Left renal cortex interstitium (tissue), 4 donors: Measurements from ENCODE around the gene GTPBP10. TPM values are rescaled to one million over a fixed set of nuclear protein-coding genes. Genes with fewer than 3 reads are reported as not detected.

Experiments used
- DNase-seq, 4 donors: peaks; one replicate each; pipeline ENCODE4 v3.0.0-alpha.2; 2013; ENCODE audit warnings: low read depth in 4 of 4, low spot score in 2 of 4, missing footprints in 1 of 4
- polyA plus RNA-seq, 4 donors: library from polyadenylated mRNA; unstranded; fragments of 120-200 nt; gene quantifications; one replicate each; pipeline ENCODE4 v1.2.1, GENCODE V29; 2013; ENCODE audit not compliant: insufficient read length in 4 of 4

GTPBP10 gene
- polyA plus RNA-seq, 4 donors = 21.5 to 29.2 (median 25.1) TPM

DNA sequence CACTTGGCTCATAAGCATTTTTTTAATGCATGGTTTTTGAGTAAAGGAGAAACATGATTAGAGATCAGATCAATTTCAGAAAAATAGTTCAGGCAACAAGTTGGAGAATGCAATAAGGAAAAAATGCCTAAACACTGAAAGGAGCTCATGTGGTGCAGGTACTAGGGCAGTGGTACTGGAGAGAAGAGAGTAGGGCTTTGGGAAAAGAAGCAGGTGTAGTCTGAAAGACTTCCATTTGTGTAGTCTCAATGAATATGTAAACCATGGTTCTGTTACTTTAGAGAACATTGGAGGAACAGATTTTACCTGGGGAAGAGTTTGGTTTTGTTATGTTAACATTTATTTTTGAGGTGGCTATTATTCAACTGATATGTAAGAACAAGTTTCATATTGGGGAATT is 5.5 kb downstream of the GTPBP10 start:
- no peak for DNase-seq

DNA sequence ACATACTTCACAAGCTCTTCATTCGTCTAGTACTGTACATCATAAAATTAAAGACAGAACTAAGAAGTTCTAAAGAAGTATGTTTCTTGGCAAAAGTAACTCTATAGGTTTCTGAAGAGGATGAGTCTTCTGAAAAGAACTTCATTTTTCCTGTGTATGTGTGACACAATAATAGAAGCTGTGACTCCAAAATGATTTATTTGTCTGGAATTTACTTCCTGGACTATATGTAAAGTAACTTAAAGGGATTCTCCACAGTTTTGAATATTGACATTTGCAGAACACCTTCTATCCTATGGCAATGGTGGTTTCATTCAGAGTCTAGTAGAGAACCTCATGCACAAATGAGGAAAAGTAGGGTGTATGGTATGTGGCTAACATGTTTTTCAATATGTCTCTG is 36.9 kb downstream of the GTPBP10 start:
- DNase-seq = no peak

DNA sequence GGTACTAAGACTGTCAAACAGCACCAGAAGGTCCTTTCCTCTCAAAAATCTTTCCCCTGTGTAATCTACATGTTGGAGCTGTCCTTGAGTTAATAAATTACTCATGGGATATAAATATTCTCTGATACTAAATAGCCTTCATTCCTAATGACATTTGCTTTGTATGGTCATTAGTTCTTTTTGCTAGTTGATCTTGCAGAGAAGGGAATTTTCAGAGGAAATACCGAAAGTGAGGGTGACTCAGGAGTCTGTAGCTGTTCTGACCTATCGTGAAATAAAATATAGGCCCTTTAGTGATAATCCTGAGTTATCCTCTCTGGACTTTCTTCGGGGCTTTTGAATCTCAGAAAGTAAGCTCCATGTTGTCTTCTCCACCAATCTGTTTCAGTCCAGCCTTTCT is 37.3 kb downstream of the GTPBP10 start:
- DNase-seq = no peak

DNA sequence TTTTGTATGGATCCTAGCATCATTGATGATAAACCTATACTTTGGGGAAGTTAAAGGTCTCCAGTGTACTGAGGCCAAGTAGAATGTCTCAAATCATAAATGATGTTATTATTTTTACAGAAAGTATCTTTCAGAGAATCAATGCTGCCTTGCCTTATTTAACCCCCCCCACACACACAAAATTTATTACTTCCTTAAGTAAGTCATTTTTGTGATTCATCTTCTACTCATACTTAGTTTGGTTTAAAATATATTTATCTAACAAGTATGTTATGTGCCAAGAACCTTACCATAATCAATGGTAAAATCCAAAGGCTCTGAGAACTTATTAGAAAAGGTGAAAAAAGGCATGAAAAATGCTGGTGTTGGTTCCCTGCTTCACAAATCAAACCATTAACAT is 37.9 kb downstream of the GTPBP10 start:
- no peak for DNase-seq

DNA sequence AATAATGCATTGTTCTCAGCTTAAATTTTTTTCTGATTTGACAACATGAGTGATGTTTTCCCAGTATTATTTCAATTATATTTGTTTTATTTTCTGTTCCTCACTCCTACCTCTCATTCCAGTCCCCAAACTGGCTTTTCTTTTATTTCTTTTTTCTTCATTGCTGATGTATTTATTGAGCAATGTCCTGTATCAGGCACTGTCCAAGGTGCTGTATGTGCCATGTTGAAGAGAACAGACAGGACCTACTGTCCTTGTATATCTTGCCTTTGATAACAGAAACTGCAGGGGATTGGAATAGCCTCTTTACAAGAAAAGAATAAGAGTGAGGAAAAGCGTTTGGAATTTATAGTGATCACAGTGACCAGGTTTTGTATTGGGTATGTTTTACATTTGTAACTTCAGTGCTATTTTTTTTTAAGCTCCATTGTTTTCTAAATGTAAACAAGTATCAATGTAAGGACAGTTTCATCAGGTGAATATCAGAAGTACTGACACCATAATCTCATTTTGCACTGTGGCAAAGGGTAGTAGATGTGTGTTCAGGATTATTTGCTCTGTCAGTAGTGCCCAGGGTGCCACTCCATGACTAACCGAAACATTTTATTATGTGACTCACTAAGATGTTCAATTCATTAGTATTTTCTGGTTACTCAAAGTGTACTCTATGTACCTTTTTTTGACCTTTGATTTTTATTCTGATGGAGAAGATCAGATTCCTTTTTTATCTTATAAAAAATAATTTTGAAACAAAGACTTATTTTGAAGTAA is 41.1 kb downstream of the GTPBP10 start:
- no peak for DNase-seq

DNA sequence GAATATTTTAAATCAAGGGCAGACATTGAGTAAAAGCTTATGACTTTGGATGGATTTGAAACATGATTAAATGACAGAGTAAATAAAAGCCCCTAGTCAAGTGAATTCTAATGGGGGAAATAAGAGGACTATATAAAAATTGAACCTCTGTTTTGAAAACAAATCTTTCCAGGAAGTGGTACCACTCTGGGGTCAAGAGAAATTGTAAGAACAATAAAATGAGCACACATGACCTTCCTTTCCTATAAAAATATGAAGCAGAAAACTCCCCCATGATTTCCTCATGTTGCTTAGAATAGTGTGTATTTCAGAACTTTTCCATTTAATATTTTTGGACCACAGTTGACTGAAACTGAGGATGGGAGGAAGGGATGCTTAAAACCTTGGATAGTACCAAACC is 44.4 kb downstream of the GTPBP10 start:
- DNase-seq = no peak

DNA sequence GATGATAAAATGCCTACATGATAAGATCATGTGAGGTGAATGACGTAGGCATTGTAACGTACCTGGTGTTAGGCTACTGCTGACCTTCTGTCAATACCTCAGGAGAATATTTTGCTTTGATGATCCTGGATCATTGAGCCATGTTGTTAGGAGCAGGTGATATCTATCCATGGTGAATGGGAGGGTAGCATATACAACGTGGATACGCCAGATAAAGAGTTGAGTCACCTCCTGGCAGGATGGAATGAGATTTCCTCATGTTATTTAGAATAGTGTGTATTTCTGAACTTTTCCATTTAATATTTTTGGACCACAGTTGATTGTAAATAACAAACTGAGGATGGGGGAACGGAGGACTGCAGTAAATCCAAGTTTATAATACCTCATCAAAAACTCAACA is 45.0 kb downstream of the GTPBP10 start:
- DNase-seq = no peak

DNA sequence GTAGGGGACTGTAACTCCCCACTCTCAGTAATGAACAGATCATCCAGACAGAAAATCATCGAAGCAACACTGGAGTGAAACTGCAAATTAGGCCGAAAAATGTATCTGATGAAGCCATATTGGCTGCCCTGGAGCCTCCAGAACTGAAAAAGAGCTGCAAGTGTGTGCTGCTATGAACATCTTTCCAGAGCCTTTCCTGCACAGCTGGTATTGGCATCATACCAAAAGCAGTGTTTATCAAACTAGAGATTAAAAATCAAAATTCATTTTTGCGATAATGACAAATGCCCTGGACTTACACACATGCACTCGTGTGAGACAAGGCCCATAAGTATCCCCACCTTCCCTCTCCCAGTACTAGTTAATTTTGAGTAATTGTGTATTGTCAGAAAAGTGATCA is 49.9 kb downstream of the GTPBP10 start:
- no peak for DNase-seq

DNA sequence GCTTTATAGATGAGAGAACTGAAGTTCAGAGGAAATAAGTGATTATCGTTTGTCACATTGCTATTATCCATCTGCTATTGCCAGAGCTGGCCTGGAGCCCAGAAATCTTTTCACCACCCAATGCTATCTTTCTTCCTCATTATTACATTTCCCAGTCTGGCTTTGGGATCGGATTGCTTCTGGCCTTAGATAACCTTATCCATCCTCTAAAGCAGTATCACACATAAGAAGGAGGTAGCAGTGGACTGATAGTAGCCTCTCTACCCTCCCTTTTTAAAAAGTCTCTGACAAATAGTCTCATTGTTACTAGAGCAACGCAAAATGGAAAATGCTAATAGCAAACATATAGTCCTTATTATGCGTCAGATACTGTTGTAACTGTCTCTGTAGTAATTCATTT is 55.5 kb downstream of the GTPBP10 start:
- no peak for DNase-seq

DNA sequence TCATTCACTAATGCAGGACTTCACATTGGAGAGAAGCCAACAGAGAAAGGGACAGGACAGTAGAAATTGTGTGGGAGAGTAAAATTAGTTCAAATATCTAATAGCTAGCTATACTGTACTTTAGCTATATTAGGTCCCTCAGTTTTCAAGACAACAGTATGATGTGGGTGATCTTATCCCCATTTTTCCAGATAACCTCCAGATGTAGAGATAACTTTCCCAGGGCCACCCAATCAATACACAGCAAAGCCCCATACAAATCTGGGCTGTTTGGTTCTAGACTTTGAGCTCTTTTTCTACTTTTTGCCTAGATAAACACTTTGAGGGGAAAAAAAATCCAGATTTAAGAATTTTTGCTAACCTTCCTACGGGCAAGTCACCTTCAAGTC is 56.3 kb downstream of the GTPBP10 start:
- no peak for DNase-seq

DNA sequence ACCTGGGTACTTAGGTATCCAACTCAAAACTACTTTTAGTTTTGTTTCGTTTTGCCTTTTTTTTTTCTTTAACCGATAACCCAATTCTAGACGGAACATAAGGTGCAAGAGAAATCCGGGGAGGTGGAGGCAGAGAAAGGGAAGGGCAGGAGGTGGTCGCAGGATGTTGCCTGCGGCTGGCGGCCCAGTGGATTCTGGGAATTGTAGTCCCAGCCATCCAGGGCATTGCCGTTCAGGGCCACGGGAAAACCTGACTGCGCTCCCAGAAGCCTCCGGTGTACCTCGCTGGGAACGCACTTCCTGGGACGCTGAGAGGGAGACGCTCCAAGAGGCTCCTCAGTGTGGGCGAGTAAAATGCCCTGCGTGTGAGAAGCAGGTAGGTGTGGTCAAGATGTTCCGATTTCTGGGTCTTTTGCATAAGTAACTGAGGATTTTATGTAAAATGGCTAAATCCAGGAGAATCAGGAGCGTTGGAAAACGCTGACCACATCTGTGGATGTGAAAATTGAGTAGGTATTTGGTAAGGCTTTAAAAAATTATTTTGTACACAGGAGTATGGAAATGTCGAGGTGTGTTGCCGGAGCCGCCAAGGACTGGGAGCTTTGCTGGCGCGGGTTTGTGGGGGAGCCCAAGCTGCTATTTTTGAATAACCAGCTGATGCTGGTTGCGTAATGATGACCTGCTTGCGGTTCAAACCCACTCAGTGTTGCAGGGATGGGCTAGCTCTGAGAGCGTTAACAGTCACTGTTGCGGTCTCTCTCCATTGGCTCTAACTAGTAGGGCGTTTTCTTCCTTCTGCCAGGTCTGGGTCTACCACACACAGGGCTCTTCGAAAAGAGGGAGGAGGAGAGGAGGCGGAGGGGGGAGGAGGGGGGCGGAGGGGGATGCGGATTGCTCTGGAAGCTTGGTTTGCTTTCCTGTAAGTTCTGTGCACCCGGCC is 56.9 kb downstream of the GTPBP10 start, which contains the start of gene CLDN12:
Gene CLDN12, plus strand, starts transcription at position 288 of the 940 bp plus-strand sequence. CDS start 9,216 bp downstream, outside the sequence.
- peak; percentile 53 to 83 (median 78) for DNase-seq

DNA sequence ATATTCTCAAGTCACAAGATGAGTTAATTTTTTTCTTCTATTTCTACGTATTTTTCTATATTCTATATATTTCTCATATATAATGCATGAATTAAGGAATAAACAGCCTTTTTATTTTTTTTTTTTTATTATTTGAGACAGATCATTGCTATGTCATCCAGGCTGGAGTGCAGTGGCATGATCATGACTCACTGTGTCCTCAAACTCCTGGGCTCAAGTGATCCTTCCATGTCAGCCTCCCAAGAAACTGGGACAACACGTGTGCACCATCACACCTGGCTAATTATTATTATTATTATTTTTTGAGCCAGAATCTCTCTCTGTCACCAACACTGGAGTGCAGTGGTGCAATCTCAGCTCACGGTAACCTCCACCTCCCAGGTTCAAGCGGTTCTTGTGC is 58.3 kb downstream of the GTPBP10 start:
- DNase-seq = no peak

DNA sequence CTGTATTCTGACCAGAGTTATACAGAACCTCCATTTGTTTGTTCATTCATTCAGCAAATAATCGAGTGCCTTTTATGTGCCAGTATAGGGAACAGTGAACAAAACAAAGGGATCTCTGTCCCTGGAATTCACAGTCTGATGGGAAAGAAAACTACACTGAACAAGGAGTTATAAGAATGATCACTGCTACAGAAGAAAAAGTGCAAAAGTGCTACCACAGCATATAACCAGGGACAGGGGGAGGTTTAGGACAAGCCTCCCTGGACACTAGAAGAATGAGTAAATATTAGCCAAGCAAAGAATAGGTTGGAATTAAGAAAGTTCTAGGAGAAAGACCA is 60.9 kb downstream of the GTPBP10 start:
- no peak for DNase-seq

DNA sequence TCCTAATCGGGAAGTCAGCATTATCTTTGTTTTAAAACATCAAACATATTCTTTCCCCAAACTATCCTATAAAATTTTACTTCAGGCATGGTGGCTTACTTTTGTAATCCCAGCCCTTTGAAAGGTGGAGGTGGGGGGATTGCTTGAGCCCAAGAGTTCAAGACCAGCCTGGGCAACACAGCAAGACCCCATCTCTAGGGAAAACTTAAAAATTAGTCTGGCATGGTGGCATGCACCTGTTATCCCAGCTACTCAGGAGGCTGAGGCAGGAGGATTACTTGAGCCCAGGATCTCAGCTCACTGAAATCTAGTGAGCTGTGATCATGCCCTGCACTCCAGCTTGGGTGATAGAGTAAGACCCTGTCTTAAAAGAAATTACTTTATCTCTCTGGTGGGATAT is 61.6 kb downstream of the GTPBP10 start:
- DNase-seq = no peak

DNA sequence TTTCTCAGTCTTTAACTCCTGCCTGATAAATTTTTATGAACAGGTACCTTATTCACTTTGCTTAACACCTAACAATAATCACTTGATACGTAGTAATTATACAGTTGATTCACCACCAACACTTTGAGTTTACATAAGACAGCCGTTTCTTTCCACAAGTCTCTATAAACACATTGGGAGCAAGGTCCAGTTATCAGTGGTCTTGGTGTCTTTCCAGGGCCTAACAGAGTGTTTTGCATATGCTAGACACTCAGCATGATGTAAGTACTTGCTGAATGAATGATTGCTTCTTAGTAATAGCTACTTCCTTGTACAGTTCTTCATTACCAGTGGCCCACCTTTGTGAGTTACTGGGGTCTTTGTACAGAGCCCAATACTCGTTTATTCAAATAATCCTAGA is 63.2 kb downstream of the GTPBP10 start:
- no peak for DNase-seq

DNA sequence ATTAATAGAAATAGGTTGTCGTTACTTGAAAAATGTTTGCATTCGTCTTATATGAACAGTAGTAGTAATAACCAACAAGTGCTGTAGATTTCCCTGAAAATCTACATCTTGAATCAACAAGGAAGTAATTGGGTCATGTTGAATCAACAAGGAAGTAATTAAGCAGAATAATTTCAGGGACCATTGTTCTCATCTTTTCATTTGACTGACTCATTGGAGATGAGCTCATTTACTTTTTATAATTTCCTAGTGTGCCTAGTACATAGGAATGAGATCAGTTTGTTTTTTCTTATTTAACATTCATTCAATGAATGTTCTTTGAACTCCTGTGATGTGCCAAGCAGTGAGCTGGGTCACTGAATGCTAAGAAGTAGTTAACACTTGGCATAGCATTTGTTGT is 65.0 kb downstream of the GTPBP10 start:
- DNase-seq = no peak

DNA sequence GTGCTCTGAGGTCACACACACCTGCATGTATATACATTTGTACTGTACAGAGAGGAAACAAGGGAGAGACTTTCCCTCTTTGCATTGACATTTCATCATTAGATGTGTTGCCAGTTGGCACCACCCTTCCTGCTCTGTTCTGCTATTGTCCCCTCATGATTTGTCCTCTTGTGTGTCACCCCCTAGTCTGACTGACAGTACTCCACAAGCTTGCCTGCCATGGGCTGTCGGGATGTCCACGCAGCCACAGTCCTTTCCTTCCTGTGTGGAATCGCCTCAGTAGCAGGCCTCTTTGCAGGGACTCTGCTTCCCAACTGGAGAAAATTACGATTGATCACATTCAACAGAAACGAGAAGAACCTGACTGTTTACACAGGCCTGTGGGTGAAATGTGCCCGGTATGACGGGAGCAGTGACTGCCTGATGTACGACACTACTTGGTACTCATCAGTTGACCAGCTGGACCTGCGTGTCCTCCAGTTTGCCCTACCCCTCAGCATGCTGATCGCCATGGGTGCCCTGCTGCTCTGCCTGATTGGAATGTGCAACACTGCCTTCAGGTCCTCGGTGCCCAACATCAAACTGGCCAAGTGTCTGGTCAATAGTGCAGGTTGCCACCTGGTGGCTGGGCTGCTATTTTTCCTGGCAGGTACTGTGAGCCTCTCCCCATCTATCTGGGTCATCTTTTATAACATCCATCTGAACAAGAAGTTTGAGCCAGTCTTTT is 66.1 kb downstream of the GTPBP10 start:
- no peak for DNase-seq

DNA sequence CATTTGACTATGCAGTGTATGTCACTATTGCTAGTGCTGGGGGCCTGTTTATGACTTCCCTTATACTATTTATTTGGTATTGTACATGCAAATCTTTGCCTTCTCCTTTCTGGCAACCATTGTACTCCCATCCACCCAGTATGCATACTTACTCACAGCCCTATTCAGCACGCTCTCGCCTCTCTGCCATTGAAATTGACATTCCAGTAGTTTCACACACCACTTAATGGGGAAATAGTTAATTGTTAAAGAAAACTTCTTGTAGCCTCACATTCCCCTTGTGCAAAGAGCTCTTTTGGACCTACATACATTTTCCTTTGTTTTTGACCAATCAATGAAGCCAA is 66.6 kb downstream of the GTPBP10 start:
- no peak for DNase-seq

DNA sequence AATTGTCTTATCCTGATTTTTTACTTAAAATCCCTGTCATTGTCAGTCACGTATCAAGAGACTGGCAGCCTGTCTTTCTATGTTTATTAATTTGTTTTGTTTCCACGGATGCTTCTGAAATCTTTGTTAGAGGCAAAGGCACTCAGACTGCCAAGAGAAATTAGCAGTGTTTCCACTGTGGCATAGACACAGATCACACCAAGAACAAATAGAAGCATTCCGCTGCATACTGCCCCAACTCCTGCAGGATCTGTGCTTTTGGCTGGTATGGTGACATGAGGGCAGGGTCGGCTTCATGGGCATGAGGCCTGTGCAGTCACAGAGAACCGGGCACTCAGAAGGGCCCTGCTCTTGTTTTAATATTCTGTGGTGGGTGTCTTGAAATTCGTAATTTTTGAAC is 75.1 kb downstream of the GTPBP10 start:
- DNase-seq = no peak

DNA sequence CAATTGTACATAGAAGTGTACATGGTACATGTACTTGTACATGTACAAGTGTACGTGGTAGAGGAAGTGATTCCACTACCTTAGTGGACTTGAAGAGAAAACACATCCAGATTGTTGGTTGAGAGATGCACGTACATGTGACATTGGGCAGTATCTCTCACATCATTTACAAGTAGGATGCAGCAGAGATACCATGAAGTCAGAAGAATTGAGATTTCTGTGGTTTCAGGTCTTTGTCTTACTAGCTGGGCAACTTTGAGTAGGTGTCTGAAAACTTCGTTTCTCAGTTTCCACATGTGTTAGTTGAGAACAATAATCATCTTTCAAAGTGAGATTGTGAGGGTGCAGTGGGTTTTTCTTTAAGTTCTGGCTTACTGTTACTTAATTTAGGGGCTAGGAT is 78.2 kb downstream of the GTPBP10 start:
- DNase-seq = no peak

DNA sequence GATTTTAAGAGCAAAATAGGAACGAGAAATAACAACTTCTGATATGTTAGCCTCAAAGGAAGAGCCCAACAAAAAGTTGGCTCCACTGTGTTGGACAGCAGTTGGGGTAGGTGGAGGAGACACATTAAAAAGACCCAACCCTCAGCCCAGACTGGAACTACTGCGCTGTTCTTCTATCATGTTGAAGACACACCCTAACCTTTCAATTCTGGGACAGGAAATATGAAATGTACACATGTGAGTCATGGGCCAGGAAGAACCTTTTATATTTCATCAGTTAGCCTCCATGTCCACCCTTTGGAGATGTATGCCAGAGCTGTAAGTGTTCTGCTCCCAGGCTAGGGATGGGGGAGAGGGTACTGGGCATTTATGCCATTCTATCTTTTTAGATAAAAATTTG is 78.9 kb downstream of the GTPBP10 start:
- no peak for DNase-seq
